ENCODE data around the gene PLK4.
"Not testable (repeated sequence)": the region's sequence is repeated elsewhere in the genome, so short reads cannot be mapped to it uniquely, and the experiment has no call there.

The PLK4 gene

GRCh38 chr4:127870688-127871087 lies 10.0 kb upstream of the PLK4 start:
- TF ChIP-seq POLR2A (IDR thresholded peaks at IDR 0.05; ENCODE audit: low read length) (no peak), GATA1 (IDR thresholded peaks at IDR 0.05; ENCODE audit: low read depth, low read length) (no peak)
- no peak for DNase-seq

DNA sequence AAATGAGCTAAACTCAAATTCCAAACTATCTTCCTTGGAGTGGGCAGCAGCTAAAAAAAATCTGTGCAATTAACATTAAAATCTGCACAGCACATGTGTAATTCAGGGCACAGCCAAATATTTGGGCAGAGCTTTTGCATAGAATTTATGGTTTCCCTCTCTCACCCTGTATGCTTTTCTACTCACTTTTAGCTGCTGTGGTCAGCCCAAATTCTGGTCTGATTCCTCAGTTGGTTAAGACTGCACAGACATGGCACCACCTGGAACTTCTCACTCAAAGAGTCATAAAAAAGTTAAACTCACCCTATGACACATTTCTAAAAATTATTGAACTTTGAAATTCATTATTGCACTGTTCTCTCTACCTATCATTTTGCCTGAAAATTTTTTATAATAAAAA lies 4.9 kb upstream of the PLK4 start:
- no peak for DNase-seq
- TF ChIP-seq POLR2A (IDR thresholded peaks at IDR 0.05; ENCODE audit: low read length) (no peak), GATA1 (IDR thresholded peaks at IDR 0.05; ENCODE audit: low read depth, low read length) (no peak)

GRCh38 chr4:127881563-127881864 lies 821 bp downstream of the PLK4 start:
- DNase-seq: no peak
- no peak for TF ChIP-seq GATA1 (IDR thresholded peaks at IDR 0.05; ENCODE audit: low read depth, low read length)
- TF ChIP-seq POLR2A (IDR thresholded peaks at IDR 0.05; ENCODE audit: low read length): no peak

GRCh38 chr4:127888559-127888958 lies 7.9 kb downstream of the PLK4 start:
- no peak for TF ChIP-seq POLR2A (IDR thresholded peaks at IDR 0.05; ENCODE audit: low read length)
- TF ChIP-seq GATA1 (IDR thresholded peaks at IDR 0.05; ENCODE audit: low read depth, low read length): no peak
- DNase-seq: no peak

- TF ChIP-seq POLR2A (IDR thresholded peaks at IDR 0.05; ENCODE audit: low read length): no peak
- no peak for TF ChIP-seq GATA1 (IDR thresholded peaks at IDR 0.05; ENCODE audit: low read depth, low read length)
These were observed 9.2 kb downstream of the PLK4 start for GRCh38 chr4:127889903-127890302.

GRCh38 chr4:127896069-127896468 lies 15.4 kb downstream of the PLK4 start:
- TF ChIP-seq GATA1 (IDR thresholded peaks at IDR 0.05; ENCODE audit: low read depth, low read length): no peak
- DNase-seq: no peak

More at GRCh38 chr4:127889903-127890302, 9.2 kb downstream of the PLK4 start:
- DNase-seq: no peak

DNA sequence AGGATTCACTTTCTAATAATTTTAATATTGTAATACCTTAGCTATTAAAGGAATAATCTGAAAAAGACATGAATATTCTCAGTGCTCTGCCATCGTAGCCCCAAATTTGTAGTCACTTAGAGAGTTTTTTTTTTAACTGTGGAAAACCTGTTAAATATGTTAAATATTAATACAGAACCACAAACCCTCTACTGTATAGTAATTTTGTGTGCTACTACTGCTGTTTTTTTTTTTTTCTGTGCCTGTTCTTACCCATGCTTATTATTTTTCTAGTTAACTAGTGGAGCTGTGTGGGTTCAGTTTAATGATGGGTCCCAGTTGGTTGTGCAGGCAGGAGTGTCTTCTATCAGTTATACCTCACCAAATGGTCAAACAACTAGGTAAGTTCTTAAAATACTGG lies 15.8 kb downstream of the PLK4 start:
- TF ChIP-seq POLR2A (IDR thresholded peaks at IDR 0.05; ENCODE audit: low read length) (no peak), GATA1 (IDR thresholded peaks at IDR 0.05; ENCODE audit: low read depth, low read length) (no peak)
- DNase-seq: no peak

DNA sequence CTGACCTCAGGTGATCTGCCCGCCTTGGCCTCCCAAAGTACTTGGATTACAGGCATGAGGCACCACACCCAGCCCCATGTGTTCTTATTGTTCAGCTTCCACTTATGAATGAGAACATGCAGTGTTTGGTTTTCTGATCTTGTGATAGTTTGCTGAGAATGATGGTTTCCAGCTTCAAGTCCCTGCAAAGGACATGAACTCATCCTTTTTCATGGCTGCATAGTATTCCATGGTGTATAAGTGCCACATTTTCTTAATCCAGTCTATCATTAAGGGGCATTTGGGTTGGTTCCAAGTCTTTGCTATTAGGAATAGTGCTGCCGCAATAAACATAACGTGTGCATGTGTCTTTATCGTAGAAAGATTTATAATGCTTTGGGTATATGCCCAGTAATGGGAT lies 19.0 kb downstream of the PLK4 start:
- not testable (repeated sequence) for DNase-seq

- DNase-seq: no peak
These were observed 24.3 kb downstream of the PLK4 start for GRCh38 chr4:127905029-127905428.

DNA sequence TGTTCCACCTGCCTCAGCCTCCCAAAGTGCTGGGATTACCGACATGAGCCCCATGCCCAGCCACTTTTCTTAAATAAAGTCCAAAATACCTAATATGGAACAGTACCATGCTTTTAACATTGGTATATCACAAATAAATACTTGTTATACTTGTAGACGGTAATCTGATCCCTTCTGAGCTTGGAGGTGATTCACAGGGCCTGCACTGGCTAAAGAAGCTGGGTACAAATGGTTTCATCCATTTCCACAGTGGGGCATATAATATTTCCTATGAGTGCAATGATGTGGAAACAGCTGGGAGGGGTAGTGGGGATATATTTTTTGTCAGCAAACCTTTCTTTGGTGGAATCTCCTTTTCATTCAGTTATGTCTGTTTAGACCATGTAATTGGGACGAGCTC lies 35.8 kb downstream of the PLK4 start:
- no peak for DNase-seq
- TF ChIP-seq POLR2A (IDR thresholded peaks at IDR 0.05; ENCODE audit: low read length) (no peak), GATA1 (IDR thresholded peaks at IDR 0.05; ENCODE audit: low read depth, low read length) (no peak)

More at GRCh38 chr4:127905029-127905428, 24.3 kb downstream of the PLK4 start:
- no peak for TF ChIP-seq POLR2A (IDR thresholded peaks at IDR 0.05; ENCODE audit: low read length)
- TF ChIP-seq GATA1 (IDR thresholded peaks at IDR 0.05; ENCODE audit: low read depth, low read length): no peak

DNA sequence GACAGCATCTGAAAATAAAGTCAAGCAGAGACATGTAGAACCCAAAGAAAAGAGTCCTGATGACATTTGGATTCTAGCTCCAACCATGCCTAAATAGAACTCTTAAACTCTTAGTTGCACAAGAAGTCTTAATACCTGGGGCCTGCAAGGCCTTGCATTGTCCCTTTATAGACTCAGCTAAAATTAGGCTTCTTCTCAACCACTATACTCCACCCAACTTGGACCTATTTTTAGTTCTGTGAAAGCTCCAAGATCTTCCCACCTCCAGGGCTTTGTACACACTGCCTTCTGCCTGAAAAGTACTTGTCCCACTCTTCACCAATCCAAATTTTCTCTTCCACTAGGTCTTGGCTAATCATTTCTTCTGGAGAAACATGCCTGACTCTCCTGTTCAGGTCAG lies 36.5 kb downstream of the PLK4 start:
- DNase-seq: no peak
- TF ChIP-seq GATA1 (IDR thresholded peaks at IDR 0.05; ENCODE audit: low read depth, low read length) (no peak), POLR2A (IDR thresholded peaks at IDR 0.05; ENCODE audit: low read length) (no peak)

- no peak for DNase-seq
These were observed 39.8 kb downstream of the PLK4 start for GRCh38 chr4:127920521-127920920.

DNA sequence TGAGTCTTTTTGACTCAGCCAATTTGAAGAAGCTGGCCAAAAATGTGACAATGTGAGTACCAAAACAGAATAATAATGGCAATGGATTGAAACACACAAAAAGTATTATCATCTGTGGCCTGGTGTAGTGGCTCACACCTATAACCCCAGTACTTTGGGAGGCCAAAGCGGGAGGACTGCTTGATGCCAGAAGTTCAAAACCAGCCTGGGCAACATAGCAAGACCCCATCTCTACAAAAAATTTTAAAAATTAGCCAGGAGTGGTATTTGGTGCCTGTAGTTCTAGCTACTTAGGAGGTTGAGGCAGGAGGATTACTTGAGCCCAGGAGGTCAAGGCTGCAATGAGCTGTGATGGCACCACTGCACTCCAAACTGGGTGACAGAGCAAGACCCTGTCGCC lies 41.5 kb downstream of the PLK4 start:
- no peak for DNase-seq

More at GRCh38 chr4:127920521-127920920, 39.8 kb downstream of the PLK4 start:
- TF ChIP-seq GATA1 (IDR thresholded peaks at IDR 0.05; ENCODE audit: low read depth, low read length) (no peak), POLR2A (IDR thresholded peaks at IDR 0.05; ENCODE audit: low read length) (no peak)

GRCh38 chr4:127925720-127926119 lies 45.0 kb downstream of the PLK4 start:
- DNase-seq: not testable (repeated sequence)

More for the DNA sequence above, 41.5 kb downstream of the PLK4 start:
- no peak for TF ChIP-seq POLR2A (IDR thresholded peaks at IDR 0.05; ENCODE audit: low read length)
- TF ChIP-seq GATA1 (IDR thresholded peaks at IDR 0.05; ENCODE audit: low read depth, low read length): no peak

GRCh38 chr4:127930175-127930574 lies 49.5 kb downstream of the PLK4 start:
- TF ChIP-seq GATA1 (IDR thresholded peaks at IDR 0.05; ENCODE audit: low read depth, low read length) (no peak), POLR2A (IDR thresholded peaks at IDR 0.05; ENCODE audit: low read length) (no peak)
- DNase-seq: no peak

- not testable (repeated sequence) for DNase-seq
These were observed 51.1 kb downstream of the PLK4 start for GRCh38 chr4:127931836-127932235.

GRCh38 chr4:127936974-127937373 lies 56.3 kb downstream of the PLK4 start:
- no peak for DNase-seq
- TF ChIP-seq POLR2A (IDR thresholded peaks at IDR 0.05; ENCODE audit: low read length): no peak
- no peak for TF ChIP-seq GATA1 (IDR thresholded peaks at IDR 0.05; ENCODE audit: low read depth, low read length)
